GM18868 (cell line): ENCODE results near the gene SKOR1.

Source experiments
- ATAC-seq: cut with Tn5 transposase; IDR thresholded peaks from one replicate; pipeline ENCODE4 v1.9.1; 2021; ENCODE audit warnings: mild to moderate bottlenecking, moderate library complexity; ENCODE audit not compliant: unreplicated experiment

SKOR1 gene

GRCh38 chr15:67792250-67792942 is 32.9 kb upstream of the SKOR1 start:
- no peak for ATAC-seq

GRCh38 chr15:67794832-67795574 is 30.3 kb upstream of the SKOR1 start:
- ATAC-seq, result no peak

DNA sequence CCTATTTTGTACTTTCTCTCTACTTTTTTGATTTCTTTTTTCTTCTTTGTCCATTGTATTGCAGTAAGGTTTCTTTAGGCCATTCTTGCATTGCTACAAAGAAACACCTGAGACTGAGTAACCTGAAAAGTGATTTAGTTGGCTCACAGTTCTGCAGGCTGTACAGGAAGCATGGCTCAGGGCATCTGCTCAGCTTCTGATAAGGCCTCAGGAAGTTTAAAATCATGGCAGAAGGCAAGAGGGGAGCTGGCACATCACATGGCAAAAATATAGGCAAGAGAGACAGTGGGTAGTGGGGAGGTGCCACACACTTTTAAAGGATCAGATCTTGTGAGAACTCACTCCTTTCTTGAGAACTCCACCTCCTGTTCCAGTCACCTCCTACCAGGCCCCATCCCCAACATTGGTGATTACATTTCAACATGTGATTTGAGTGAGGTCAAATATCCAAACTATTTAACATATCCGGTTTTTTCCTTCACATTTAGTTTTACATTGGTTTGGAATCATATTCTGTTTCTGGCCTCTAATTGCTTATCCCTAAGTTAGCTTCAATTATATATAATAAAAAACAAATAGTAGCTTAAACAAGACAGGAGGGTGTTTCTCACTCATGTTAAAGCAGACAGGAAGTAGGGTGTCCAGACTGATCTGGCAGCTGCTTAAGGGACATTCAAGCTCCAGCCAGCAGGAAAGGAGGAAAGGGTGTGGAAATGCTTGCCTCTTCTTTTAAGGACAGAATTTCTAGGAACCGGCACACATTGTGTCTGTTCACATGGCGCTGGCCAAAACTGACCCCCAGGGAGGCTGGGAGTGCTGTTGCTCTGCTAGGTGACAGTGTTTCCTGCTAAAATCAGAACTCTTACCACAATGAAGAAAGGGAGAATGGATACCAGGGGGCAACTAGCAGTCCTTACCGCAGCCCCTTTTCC is 28.8 kb upstream of the SKOR1 start:
- ATAC-seq, result no peak

GRCh38 chr15:67799801-67800205 is 25.5 kb upstream of the SKOR1 start:
- no peak for ATAC-seq

GRCh38 chr15:67801142-67801541 is 24.2 kb upstream of the SKOR1 start:
- no peak for ATAC-seq

GRCh38 chr15:67801926-67802914 is 23.1 kb upstream of the SKOR1 start:
- no peak for ATAC-seq

DNA sequence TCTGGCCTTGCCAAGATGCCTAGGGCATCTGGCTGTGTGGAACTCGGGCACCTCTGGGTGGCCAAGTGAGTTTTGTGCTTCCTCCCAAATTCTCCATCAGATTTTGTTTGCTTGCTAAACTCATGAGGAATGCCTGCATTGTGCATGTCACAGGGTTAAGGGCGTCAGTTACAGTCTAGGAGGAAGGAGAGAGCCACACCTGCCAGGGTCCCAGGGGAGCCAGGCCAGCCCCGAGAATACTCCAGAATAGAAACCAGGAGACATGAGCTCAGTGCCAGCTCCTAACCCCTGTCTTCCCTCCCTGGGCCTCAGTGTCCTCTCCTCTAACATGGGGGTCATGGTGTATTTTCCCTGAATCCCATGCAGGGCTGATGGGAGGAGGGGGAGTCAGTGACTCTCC is 22.0 kb upstream of the SKOR1 start:
- no peak for ATAC-seq

DNA sequence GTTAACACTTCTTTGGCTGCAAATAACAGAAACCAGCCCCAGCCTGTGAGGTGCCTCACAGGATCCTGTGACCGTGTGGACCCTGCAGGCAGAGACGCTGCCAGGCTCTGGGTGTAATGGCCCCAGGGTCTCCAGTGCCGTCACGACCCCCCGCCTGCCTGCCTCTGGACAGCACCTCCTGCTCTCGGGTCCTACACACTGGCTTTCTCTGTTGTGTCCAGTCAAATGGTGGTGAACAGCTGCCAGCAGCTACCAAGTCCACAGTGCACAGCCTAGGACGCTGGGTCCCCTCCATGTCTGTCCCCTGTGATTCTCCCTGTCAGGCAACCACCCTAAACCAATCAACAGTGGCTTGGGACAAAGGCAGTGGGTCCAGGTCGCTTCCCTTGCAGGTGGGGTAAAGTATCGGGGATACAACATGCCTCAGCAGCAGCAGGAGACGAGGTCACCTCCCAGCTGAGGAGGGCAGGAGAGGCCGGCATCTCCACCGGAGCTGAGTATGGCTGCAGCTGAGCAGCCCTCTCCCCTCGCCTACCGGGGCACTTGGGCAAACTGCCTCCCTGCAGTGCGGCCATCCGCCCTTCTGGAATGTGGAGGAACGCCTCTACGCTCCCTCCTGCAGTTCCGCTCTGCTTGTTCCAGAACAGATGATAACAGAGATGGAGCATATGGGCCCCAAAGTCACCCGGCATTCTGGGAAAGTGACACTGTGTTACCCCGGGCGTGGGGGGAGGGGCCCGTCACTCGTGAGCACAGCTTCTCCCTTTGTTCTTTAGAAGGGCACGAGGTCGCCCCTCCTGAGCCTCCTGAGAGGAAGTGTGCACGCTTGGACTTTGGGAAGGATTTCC is 21.1 kb upstream of the SKOR1 start:
- no peak for ATAC-seq

DNA sequence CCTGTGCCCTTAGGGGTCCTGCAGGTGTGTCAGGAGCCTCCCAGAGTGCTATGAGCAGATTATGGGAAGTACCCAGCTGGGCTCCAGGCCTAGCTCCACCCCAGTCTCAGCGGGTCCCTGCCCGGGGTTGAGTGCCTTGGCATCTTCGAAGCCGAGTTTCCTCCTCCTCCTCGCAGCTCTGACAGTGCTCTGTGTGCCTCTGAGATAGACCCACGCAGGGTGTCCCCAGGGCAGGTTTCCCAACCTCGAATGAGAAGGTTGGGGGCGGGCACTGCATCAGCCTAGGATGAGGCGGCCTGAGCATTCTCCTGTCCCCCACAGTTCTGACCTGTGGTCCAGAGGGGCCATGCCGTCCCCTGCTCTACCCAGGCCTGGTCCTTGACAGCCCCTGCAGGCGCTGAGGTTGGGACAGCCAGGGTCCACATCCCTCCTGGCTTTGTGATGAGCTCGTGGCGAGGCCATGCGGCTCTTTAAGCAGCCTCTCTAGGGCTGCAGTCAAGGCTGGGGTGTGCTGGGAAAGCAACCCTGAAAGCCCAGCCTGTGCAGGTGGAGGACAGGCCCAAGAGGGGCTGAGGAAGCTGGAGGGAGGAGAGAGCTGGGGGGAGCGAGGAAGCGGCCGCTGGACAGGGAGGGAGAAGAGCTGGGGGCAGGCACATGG is 20.2 kb upstream of the SKOR1 start:
- ATAC-seq, result no peak

- no peak for ATAC-seq
Observed at GRCh38 chr15:67805666-67806516, 19.4 kb upstream of the SKOR1 start.

DNA sequence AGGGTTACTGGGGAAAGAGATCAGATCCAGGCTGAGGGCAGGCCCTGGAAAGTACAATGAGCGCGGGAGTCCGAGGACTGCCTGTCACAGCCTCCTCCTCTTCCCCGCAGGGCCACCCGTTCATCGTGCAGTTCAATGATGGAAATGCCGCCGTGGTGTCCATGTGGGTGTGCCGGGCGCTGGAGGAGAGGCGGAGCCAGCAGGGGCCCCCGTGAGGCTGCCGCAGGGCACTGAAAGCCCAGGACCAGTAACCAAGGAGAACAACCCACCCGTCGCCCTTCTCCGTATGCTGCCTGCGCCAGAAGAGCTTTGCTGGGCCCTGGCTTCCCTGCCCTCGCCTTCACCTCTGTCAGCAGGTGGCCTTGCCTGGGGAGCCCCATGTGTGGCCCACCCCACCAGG is 18.8 kb upstream of the SKOR1 start:
- ATAC-seq, result no peak

GRCh38 chr15:67807141-67807540 is 18.2 kb upstream of the SKOR1 start:
- ATAC-seq, result no peak

- no peak for ATAC-seq
Observed at GRCh38 chr15:67807836-67808235, 17.5 kb upstream of the SKOR1 start.

DNA sequence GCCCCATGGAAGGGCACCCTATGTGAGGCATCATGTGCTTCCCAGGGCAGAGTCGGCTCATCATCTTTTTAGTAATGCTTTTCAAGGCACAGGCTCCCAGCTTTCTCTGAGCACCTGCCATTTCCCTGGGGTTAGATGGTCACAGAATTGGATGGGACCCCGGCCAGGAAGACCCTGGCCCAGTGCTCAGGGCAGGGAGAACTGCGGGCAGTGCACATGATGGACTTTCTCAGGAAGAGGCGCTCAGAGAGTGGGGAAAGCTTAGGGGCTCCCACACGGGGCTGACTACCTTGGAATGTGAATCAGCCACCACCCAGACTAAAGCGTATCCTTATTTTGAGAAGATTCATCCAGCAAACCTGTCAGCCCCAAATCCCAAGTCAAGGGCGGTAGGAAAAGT is 16.5 kb upstream of the SKOR1 start:
- ATAC-seq, result no peak

DNA sequence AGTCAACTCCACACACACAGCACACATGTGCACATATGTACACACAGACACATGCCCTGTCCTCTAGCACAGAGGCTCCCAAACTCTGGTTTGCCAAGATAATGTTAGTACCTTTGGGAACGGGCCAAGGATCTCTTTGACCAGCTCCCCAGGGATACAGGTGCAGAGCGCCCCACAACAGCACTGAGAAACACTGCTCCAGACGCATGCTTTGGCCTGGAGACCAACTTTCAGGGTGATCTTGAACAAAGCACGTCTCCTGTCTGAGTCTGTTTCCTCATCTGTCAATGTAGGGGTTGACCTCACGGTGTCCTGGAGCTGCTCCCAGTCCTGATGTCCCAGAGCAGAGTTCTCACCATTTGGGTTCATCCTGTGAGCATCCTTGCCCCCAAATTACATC is 15.9 kb upstream of the SKOR1 start:
- ATAC-seq, result no peak

- ATAC-seq, result no peak
Observed at GRCh38 chr15:67809866-67810265, 15.4 kb upstream of the SKOR1 start.

DNA sequence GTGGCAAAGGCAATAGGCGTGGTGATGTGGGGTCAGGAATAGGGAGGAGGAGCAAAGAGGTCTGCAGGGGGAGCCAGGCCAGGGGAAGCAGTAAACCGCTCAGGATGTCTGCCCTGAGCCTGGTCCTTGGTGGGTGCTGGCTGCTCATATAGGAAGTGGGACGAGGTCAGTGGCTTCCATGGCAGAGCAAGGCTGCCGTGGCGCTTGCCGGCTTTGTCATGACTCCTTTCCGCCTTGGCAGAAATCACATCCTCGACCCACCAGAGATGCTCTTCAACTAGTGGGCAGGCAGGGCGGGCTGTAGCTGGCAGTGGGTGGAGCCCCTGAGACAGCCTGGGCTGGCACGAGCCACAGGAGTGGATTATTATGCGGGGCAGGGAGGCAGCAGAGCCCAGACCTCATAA is 13.1 kb upstream of the SKOR1 start:
- ATAC-seq, result no peak

DNA sequence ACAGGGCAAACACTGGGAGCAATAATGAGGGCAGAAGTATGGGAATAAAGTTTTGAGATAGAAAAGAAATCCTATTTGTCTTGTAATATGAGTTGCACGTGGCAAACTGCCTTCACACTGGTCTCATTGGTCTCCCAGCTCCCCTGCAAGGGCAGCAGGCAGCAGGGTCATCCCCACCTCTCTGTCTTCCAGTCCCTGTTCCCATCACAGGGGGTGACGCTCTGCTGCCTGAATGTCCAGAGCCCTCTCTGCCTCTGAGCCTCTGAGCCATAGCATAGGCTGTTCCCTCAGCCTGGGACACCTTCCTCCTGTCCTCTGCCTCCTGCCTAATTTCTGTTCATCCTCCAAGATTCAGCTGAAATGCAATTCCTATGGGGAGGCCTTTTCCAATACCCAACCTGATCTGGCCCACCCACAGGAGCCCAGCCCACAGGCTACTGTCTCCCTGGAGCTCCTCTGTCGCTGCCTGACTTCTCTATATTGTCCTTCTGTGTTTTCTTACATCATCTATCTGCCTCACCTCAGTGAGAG is 12.1 kb upstream of the SKOR1 start:
- ATAC-seq, result no peak
